H9 (cell line): ENCODE results near the gene PHEX. TPM values are rescaled to one million over a fixed set of nuclear protein-coding genes. Genes with fewer than 3 reads are reported as not detected.

Experiments used
- DNase-seq: peaks from one replicate; pipeline ENCODE4 v3.0.0-alpha.2; 2017
- H2AFZ ChIP-seq: one replicate; pipeline ENCODE4 v1.6.1; 2013; ENCODE audit warnings: mild to moderate bottlenecking, low read length, control low read depth, moderate library complexity
- H2AK5ac ChIP-seq: 2 replicates; pipeline ENCODE4 v1.6.1; 2013; ENCODE audit warnings: low read length, control low read depth, mixed read lengths; ENCODE audit not compliant: insufficient read length
- H2BK120ac ChIP-seq: one replicate; pipeline ENCODE4 v1.6.1; 2013; ENCODE audit warnings: low read depth, mild to moderate bottlenecking, low read length, control low read depth, inconsistent platforms; ENCODE audit not compliant: poor library complexity, severe bottlenecking
- H2BK12ac ChIP-seq: 2 replicates; pipeline ENCODE4 v1.6.1; 2013; ENCODE audit warnings: low read length, control low read depth, mixed read lengths, low read depth; ENCODE audit not compliant: insufficient read length
- H2BK15ac ChIP-seq: 2 replicates; pipeline ENCODE4 v1.6.1; 2013; ENCODE audit warnings: low read depth, low read length, control low read depth
- H2BK20ac ChIP-seq: one replicate; pipeline ENCODE4 v1.6.1; 2013; ENCODE audit warnings: low read depth, mild to moderate bottlenecking, low read length, control low read depth, inconsistent platforms; ENCODE audit not compliant: poor library complexity, severe bottlenecking
- H2BK5ac ChIP-seq: 2 replicates; pipeline ENCODE4 v1.6.1; 2013; ENCODE audit warnings: low read length, control low read depth, mixed read lengths; ENCODE audit not compliant: insufficient read length
- H3K14ac ChIP-seq: 2 replicates; pipeline ENCODE4 v1.6.1; 2013; ENCODE audit warnings: low read length, control low read depth; ENCODE audit not compliant: insufficient read depth
- H3K18ac ChIP-seq: 2 replicates; pipeline ENCODE4 v1.6.1; 2013; ENCODE audit warnings: low read depth, mild to moderate bottlenecking, mixed read lengths, low read length, control low read depth; ENCODE audit not compliant: insufficient read length
- H3K23ac ChIP-seq: 2 replicates; pipeline ENCODE4 v1.6.1; 2013; ENCODE audit warnings: low read length, control low read depth, mixed read lengths, low read depth; ENCODE audit not compliant: insufficient read length
- H3K23me2 ChIP-seq: 2 replicates; pipeline ENCODE4 v1.6.1; 2013; ENCODE audit warnings: low read depth, mild to moderate bottlenecking, mixed read lengths, low read length, control low read depth; ENCODE audit not compliant: insufficient read length, poor library complexity, severe bottlenecking
- H3K27ac ChIP-seq: 2 replicates; pipeline ENCODE4 v1.5.1; 2013; ENCODE audit warnings: low read length, control low read depth, mixed read lengths, low read depth; ENCODE audit not compliant: insufficient read length
- H3K27me3 ChIP-seq: 2 replicates; pipeline ENCODE4 v1.6.1; 2013; ENCODE audit warnings: low read length, control low read depth, inconsistent platforms; ENCODE audit not compliant: insufficient read depth
- H3K4ac ChIP-seq: 2 replicates; pipeline ENCODE4 v1.6.1; 2013; ENCODE audit warnings: low read depth, mild to moderate bottlenecking, control low read depth, inconsistent platforms, low read length, moderate library complexity
- H3K4me1 ChIP-seq: 2 replicates; pipeline ENCODE4 v1.6.1; 2013; ENCODE audit warnings: low read length, control low read depth, inconsistent platforms; ENCODE audit not compliant: insufficient read depth
- H3K4me2 ChIP-seq: 2 replicates; pipeline ENCODE4 v1.6.1; 2013; ENCODE audit warnings: low read length, control low read depth, mixed read lengths; ENCODE audit not compliant: insufficient read length, insufficient read depth
- H3K56ac ChIP-seq: 2 replicates; pipeline ENCODE4 v1.6.1; 2013; ENCODE audit warnings: low read depth, mild to moderate bottlenecking, mixed read lengths, low read length, control low read depth; ENCODE audit not compliant: insufficient read length
- H3K79me1 ChIP-seq: 2 replicates; pipeline ENCODE4 v1.6.1; 2013; ENCODE audit warnings: low read depth, mild to moderate bottlenecking, moderate library complexity, low read length, control low read depth, inconsistent platforms; ENCODE audit not compliant: insufficient read depth, poor library complexity, severe bottlenecking
- H3K79me2 ChIP-seq: 2 replicates; pipeline ENCODE4 v1.6.1; 2013; ENCODE audit warnings: low read length, control low read depth, inconsistent platforms; ENCODE audit not compliant: insufficient read depth
- H3K9ac ChIP-seq: 2 replicates; pipeline ENCODE4 v1.6.1; 2013; ENCODE audit warnings: low read length, control low read depth, mixed read lengths; ENCODE audit not compliant: insufficient read length; ENCODE audit errors: extremely low read depth
- H3K9me3 ChIP-seq: one replicate; pipeline ENCODE4 v1.6.1; 2013; ENCODE audit warnings: low read depth, low read length, inconsistent platforms; ENCODE audit not compliant: control insufficient read depth
- H3T11ph ChIP-seq: one replicate; pipeline ENCODE4 v1.6.1; 2013; ENCODE audit warnings: mild to moderate bottlenecking, low read length, control low read depth, inconsistent platforms
- H4K20me1 ChIP-seq: one replicate; pipeline ENCODE4 v1.6.1; 2013; ENCODE audit not compliant: control insufficient read depth, insufficient read length, insufficient read depth
- H4K5ac ChIP-seq: 2 replicates; pipeline ENCODE4 v1.6.1; 2013; ENCODE audit warnings: low read depth, mild to moderate bottlenecking, mixed read lengths, low read length, control low read depth; ENCODE audit not compliant: insufficient read length
- H4K8ac ChIP-seq: replicated peaks from 2 replicates; pipeline ENCODE4 v1.6.1; 2013; ENCODE audit warnings: low read length, control low read depth, mixed read lengths, low read depth; ENCODE audit not compliant: insufficient read length
- H4K91ac ChIP-seq: 2 replicates; pipeline ENCODE4 v1.6.1; 2013; ENCODE audit warnings: low read depth, mild to moderate bottlenecking, moderate library complexity, mixed read lengths, low read length, control low read depth; ENCODE audit not compliant: insufficient read length
- H3K27ac Mint-ChIP-seq, 3 experiments: 2 replicates in 2 of 3; 3 replicates in 1 of 3; pipeline ENCODE4 v1.8.0; 2020 to 2021; ENCODE audit warnings: mixed read lengths in 3 of 3, mild to moderate bottlenecking in 1 of 3, moderate library complexity in 1 of 3
- H3K27me3 Mint-ChIP-seq: 2 replicates; pipeline ENCODE4 v1.8.0; 2021; ENCODE audit warnings: low read depth, mild to moderate bottlenecking, moderate library complexity, mixed read lengths
- H3K36me3 Mint-ChIP-seq, 3 experiments: 2 replicates in 2 of 3; 3 replicates in 1 of 3; pipeline ENCODE4 v1.8.0; 2020 to 2021; ENCODE audit warnings: low read depth in 3 of 3, mixed read lengths in 3 of 3; ENCODE audit not compliant: insufficient read depth in 1 of 3
- H3K4me1 Mint-ChIP-seq, 2 experiments: 2 replicates each; pipeline ENCODE4 v1.8.0; 2020; ENCODE audit warnings: mixed read lengths in 2 of 2
- H3K4me3 Mint-ChIP-seq, 2 experiments: 2 replicates in 1 of 2; 3 replicates in 1 of 2; pipeline ENCODE4 v1.8.0; 2020 to 2021; ENCODE audit warnings: mild to moderate bottlenecking in 2 of 2, mixed read lengths in 2 of 2, moderate library complexity in 1 of 2
- H3K9me3 Mint-ChIP-seq, 2 experiments: 2 replicates in 1 of 2; 3 replicates in 1 of 2; pipeline ENCODE4 v1.8.0; 2020; ENCODE audit warnings: mild to moderate bottlenecking in 2 of 2, mixed read lengths in 2 of 2, moderate library complexity in 1 of 2
- WGBS: extraction: QIAGEN DNeasy Blood & Tissue Kit; methylation state at CpG from one replicate; pipeline ENCODE4 v1.1.7; 2013; ENCODE audit warnings: missing lambda C conversion rate, low lambda C conversion rate, mixed read lengths; ENCODE audit not compliant: insufficient read length; ENCODE audit errors: extremely low coverage; 5-methylcytosine and 5-hydroxymethylcytosine counted together
- total RNA-seq: library from RNA; stranded (reverse); gene quantifications from 2 replicates; pipeline ENCODE4 v1.2.1, GENCODE V29; 2021
- TF ChIP-seq, protein P1 (sequence below): fragments of 200-600 bp; sonication (generic); conservative IDR thresholded peaks from 3 replicates; pipeline ENCODE4 v1.8.0; 2021; ENCODE audit warnings: antibody characterized with exemption, mild to moderate bottlenecking

Gene PHEX
- total RNA-seq, 1 experiment from 2014 or later = 0.11 TPM

DNA sequence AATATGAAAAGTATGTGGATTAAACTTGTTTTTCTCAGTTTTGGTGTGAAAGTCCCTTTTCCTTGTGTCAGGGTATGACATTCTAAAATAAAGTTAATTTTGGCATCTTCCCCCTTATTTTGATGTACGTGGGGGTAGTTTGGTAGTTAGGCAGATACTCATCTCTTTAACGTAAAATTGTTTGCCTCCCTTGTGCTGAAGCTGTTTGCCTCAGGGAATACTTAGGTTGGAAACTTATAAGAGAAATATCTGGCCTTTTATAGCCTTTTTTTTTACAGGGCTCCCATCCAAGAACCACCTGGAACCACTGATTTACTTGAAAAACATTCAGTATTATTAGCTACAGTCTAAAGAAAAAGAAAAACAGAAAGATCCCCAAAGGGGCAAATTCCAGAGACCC, 85.5 kb downstream of the PHEX start:
- Mint-ChIP-seq H3K4me1 (peaks cover 27 to 32% of the 10 kb centered on the region in 2 experiments), H3K36me3 (no peaks in the 10 kb centered on the region), H3K27ac (peak overlapping the region in 1 of 3 experiments; percentile 90; a peak in 2 of 7 replicates), H3K9me3 (peaks cover 0 to 28% of the 10 kb centered on the region in 2 experiments; a peak in 3 of 5 replicates), H3K27me3 (no peaks in the 10 kb centered on the region), H3K4me3 (no peak overlapping the region)
- Histone ChIP-seq H3K23me2 (no peaks in the 10 kb centered on the region), H2BK120ac (no peak overlapping the region), H2AK5ac (no peak overlapping the region), H3K9me3 (no peaks in the 10 kb centered on the region), H3K27me3 (no peaks in the 10 kb centered on the region), H3K4me2 (no peak overlapping the region), H3K14ac (no peak overlapping the region), H3T11ph (no peak overlapping the region), H3K4ac (no peak overlapping the region), H4K5ac (no peak overlapping the region), H3K79me1 (no peaks in the 10 kb centered on the region), H4K20me1 (no peaks in the 10 kb centered on the region), H3K56ac (no peak overlapping the region), H3K4me1 (no peaks in the 10 kb centered on the region), H3K23ac (no peak overlapping the region), H3K79me2 (no peaks in the 10 kb centered on the region), H3K27ac (no peak overlapping the region), H4K91ac (no peak overlapping the region), H2AFZ (no peak overlapping the region), H4K8ac (no peak overlapping the region), H2BK5ac (no peak overlapping the region), H2BK15ac (no peak overlapping the region), H2BK12ac (no peak overlapping the region), H3K9ac (no peak overlapping the region), H2BK20ac (no peak overlapping the region), H3K18ac (no peak overlapping the region)
- TF ChIP-seq, protein P1, sequence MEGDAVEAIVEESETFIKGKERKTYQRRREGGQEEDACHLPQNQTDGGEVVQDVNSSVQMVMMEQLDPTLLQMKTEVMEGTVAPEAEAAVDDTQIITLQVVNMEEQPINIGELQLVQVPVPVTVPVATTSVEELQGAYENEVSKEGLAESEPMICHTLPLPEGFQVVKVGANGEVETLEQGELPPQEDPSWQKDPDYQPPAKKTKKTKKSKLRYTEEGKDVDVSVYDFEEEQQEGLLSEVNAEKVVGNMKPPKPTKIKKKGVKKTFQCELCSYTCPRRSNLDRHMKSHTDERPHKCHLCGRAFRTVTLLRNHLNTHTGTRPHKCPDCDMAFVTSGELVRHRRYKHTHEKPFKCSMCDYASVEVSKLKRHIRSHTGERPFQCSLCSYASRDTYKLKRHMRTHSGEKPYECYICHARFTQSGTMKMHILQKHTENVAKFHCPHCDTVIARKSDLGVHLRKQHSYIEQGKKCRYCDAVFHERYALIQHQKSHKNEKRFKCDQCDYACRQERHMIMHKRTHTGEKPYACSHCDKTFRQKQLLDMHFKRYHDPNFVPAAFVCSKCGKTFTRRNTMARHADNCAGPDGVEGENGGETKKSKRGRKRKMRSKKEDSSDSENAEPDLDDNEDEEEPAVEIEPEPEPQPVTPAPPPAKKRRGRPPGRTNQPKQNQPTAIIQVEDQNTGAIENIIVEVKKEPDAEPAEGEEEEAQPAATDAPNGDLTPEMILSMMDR = no peak
- DNase-seq = no peak
- WGBS = no CpG with 5 or more reads among the region's 2 CpGs
